Measurements from ENCODE around the gene PAPPA. TPM values are rescaled to one million over a fixed set of nuclear protein-coding genes. Genes with fewer than 3 reads are reported as not detected.

The PAPPA gene
- total RNA-seq, 2 donors from 2014 or later: 1.8 to 5.7 TPM

DNA sequence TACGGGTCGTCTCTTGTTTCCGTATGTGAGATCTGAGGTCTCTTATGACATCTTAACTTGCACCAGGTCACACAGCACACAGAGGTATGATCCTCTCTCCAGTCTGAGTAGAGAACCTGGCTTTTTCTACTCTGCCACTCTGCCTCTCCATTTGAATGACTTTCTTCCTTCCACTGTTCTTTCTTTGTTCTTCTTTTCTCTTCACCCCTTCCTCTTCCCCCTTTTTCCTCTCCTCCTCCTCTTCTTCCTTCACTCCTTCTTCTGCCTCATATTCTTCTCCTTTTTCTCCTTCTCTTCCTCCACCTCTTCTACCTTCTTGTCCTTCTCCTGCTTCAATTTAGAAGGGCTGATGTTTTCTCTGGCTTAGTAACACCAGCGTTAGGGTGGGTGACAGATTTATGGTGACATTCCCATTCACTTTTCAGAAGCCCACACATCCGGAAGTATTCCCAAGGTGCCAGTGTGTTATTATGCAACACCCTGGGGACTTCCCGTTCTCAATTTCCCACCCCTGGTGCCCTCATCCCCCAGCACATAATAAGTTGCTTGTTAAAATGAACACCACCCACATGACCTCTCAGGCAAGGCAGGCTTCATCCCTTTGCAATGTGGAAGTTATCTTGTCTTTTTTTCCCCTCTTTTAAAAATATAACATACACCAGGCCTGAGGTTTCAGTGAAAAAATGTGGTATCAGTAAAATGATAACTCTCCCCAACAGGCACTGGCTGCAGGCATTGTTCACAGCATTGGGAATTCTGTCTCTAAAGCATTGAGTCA is 122.0 kb downstream of the PAPPA start:
- no peaks in the 10 kb centered on the region for H3K36me3 ChIP-seq
- H3K4me1 ChIP-seq: peaks cover 0 to 6% of the 10 kb centered on the region in 2 donors
- no peak overlapping the region for H3K27ac ChIP-seq
- TF ChIP-seq, protein P1, sequence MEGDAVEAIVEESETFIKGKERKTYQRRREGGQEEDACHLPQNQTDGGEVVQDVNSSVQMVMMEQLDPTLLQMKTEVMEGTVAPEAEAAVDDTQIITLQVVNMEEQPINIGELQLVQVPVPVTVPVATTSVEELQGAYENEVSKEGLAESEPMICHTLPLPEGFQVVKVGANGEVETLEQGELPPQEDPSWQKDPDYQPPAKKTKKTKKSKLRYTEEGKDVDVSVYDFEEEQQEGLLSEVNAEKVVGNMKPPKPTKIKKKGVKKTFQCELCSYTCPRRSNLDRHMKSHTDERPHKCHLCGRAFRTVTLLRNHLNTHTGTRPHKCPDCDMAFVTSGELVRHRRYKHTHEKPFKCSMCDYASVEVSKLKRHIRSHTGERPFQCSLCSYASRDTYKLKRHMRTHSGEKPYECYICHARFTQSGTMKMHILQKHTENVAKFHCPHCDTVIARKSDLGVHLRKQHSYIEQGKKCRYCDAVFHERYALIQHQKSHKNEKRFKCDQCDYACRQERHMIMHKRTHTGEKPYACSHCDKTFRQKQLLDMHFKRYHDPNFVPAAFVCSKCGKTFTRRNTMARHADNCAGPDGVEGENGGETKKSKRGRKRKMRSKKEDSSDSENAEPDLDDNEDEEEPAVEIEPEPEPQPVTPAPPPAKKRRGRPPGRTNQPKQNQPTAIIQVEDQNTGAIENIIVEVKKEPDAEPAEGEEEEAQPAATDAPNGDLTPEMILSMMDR (IDR thresholded peaks at IDR 0.05): no peak
- H3K4me3 ChIP-seq: no peak overlapping the region
- DNase-seq (ENCODE audit: low spot score): no peak
- H3K27me3 ChIP-seq: no peaks in the 10 kb centered on the region
- no peaks in the 10 kb centered on the region for H3K9me3 ChIP-seq

DNA sequence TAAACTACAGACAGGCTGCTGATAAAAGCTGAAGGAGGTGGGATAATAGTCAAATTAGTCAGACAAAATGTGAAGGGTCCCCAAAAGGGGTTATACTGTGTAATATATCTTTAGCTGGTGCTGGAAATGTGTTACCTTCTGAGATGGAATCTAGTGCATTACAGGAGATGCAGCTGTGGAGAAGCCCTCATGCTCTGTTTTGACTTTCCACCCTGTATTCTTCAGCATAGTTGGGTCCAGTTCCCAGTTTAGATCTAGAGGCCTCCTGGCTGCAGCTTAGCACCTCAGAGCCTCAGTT is 122.6 kb downstream of the PAPPA start:
- H3K27ac ChIP-seq: no peak overlapping the region

DNA sequence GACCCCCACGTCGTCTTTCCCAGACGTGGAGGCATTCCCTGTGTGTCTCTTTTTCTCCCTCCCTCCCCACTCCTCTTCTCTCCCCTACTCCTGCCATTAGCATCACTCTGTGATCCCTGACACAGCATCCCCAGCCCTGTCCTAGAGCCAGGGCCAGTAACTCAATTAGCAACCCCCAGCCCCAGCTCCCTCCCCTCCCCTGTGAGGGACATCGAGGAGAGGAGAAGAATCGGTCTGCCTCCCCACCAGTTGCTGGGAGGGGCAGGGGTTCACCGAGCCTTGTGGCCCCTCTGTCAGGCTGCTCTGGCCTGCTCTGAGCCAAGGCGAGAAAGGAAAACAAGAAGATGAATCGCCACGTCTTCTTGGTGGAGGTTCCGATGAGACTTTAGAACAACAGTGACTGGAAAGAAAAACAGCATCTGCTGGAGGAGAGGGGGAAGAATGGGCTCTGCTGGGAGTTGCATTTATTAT is 123.1 kb downstream of the PAPPA start:
- DNase-seq (ENCODE audit: low spot score): no peak
- Histone ChIP-seq H3K27me3 (no peaks in the 10 kb centered on the region), H3K4me1 (peaks cover 0 to 6% of the 10 kb centered on the region in 2 donors), H3K9me3 (no peaks in the 10 kb centered on the region), H3K27ac (no peak overlapping the region), H3K36me3 (no peaks in the 10 kb centered on the region), H3K4me3 (no peak overlapping the region)
- TF ChIP-seq, protein P1 (IDR thresholded peaks at IDR 0.05): no peak

More for the DNA sequence above, 122.6 kb downstream of the PAPPA start:
- peaks cover 0 to 6% of the 10 kb centered on the region in 2 donors for H3K4me1 ChIP-seq
- no peak overlapping the region for H3K4me3 ChIP-seq
- no peaks in the 10 kb centered on the region for H3K9me3 ChIP-seq
- no peaks in the 10 kb centered on the region for H3K36me3 ChIP-seq
- TF ChIP-seq, protein P1 (IDR thresholded peaks at IDR 0.05): no peak
- DNase-seq (ENCODE audit: low spot score): no peak
- H3K27me3 ChIP-seq: no peaks in the 10 kb centered on the region

DNA sequence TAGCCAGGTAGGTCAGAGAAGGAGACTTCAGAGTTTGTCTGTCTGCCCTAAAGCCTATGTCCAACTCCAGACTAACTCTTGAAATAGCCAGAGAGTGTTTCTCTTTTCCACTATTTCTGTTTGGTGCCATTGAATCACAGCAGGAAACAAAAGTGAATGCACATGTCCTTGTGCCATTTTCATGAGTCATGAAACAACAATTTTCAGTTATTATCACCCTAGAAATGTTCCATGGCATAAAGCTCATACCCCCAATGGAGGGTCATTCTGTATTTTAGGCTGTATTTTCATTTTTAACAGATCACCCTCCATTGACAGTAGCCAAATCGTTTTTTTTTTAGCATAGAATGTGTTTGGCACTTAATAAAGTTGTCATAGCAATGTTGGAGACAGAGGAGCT is 124.7 kb downstream of the PAPPA start:
- Histone ChIP-seq H3K4me1 (peaks cover 0 to 6% of the 10 kb centered on the region in 2 donors), H3K36me3 (no peaks in the 10 kb centered on the region), H3K9me3 (no peaks in the 10 kb centered on the region), H3K4me3 (no peak overlapping the region), H3K27ac (no peak overlapping the region), H3K27me3 (no peaks in the 10 kb centered on the region)
- TF ChIP-seq, protein P1 (IDR thresholded peaks at IDR 0.05): no peak
- no peak for DNase-seq (ENCODE audit: low spot score)

DNA sequence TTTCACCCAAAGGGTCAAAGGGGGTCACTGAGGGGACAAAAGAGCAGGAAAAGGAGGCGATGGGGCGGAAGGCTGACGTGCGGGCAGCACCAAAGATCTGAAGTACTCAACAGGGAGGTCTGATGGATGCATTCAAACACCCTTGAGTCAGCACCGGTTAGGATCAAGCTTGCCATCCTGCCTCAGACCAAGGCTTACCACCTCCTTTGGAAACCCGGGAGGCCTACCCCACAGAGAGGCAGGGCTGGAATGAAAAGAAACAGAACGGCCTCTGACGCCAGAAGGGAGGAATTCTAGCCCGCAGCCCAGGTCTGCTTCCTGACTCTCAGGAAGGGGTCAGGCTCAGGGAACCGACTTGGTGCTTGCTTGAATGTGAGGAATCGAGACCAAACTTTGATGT is 125.6 kb downstream of the PAPPA start:
- no peak for DNase-seq (ENCODE audit: low spot score)
- no peak overlapping the region for H3K4me3 ChIP-seq
- TF ChIP-seq, protein P1 (IDR thresholded peaks at IDR 0.05): no peak
- H3K27me3 ChIP-seq: no peaks in the 10 kb centered on the region
- H3K4me1 ChIP-seq: peaks cover 0 to 6% of the 10 kb centered on the region in 2 donors
- no peak overlapping the region for H3K27ac ChIP-seq
- no peaks in the 10 kb centered on the region for H3K36me3 ChIP-seq
- H3K9me3 ChIP-seq: no peaks in the 10 kb centered on the region

DNA sequence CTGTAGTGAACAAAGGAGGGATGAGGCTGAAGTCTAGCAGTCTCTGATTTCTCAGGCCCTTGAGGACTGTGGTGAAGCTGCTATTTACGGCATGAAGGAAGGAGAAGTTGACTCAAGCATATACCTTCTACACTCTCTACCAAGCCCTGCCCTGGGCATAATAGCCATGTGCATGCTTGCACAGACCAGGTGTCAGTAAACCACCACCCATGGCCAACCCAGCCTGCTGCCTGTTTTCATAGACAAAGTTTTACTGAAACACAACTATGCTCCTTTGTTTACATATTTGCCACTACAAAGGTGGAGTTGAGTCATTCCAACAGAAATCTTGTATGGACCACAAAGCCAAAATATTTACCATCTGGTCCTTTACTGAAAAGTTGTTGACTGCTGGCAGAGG is 126.9 kb downstream of the PAPPA start:
- DNase-seq (ENCODE audit: low spot score): no peak
- Histone ChIP-seq H3K4me3 (no peak overlapping the region), H3K4me1 (peaks cover 0 to 6% of the 10 kb centered on the region in 2 donors), H3K36me3 (no peaks in the 10 kb centered on the region), H3K27ac (no peak overlapping the region), H3K9me3 (no peaks in the 10 kb centered on the region), H3K27me3 (no peaks in the 10 kb centered on the region)
- TF ChIP-seq, protein P1 (IDR thresholded peaks at IDR 0.05): no peak
